Trophoblast cell (in vitro differentiated cells and primary cell): ENCODE data around the gene TUG1.

Source experiments
- DNase-seq, 2 donors: peaks; one replicate each; pipeline ENCODE4 v3.0.0-alpha.2; 2016
- H2AFZ ChIP-seq: 2 replicates; pipeline ENCODE4 v1.6.1; 2013; ENCODE audit warnings: low read length, moderate library complexity, mild to moderate bottlenecking; ENCODE audit not compliant: insufficient read depth, poor library complexity
- H2AK5ac ChIP-seq: 2 replicates; pipeline ENCODE4 v1.6.1; 2013; ENCODE audit warnings: mild to moderate bottlenecking, low read length
- H2BK120ac ChIP-seq: 2 replicates; pipeline ENCODE4 v1.6.1; 2013; ENCODE audit warnings: low read length, mild to moderate bottlenecking, moderate library complexity; ENCODE audit not compliant: insufficient read depth, poor library complexity
- H2BK12ac ChIP-seq: 2 replicates; pipeline ENCODE4 v1.6.1; 2013; ENCODE audit warnings: mild to moderate bottlenecking, low read length, moderate library complexity
- H2BK5ac ChIP-seq: 2 replicates; pipeline ENCODE4 v1.6.1; 2013; ENCODE audit warnings: low read length, low read depth, moderate library complexity, mild to moderate bottlenecking; ENCODE audit not compliant: poor library complexity
- H3K14ac ChIP-seq: 2 replicates; pipeline ENCODE4 v1.6.1; 2013; ENCODE audit warnings: mild to moderate bottlenecking, low read length
- H3K18ac ChIP-seq: 2 replicates; pipeline ENCODE4 v1.6.1; 2013; ENCODE audit warnings: mild to moderate bottlenecking, low read length
- H3K23ac ChIP-seq: 2 replicates; pipeline ENCODE4 v1.6.1; 2013; ENCODE audit warnings: low read length
- H3K27ac ChIP-seq: 2 replicates; pipeline ENCODE4 v1.5.1; 2013; ENCODE audit warnings: low read depth, mild to moderate bottlenecking, inconsistent platforms, low read length, moderate library complexity
- H3K27me3 ChIP-seq: 2 replicates; pipeline ENCODE4 v1.6.1; 2013; ENCODE audit warnings: inconsistent platforms, mild to moderate bottlenecking, low read length, moderate library complexity; ENCODE audit not compliant: insufficient read depth
- H3K36me3 ChIP-seq, 2 experiments: 1 replicate in 1 of 2; 2 replicates in 1 of 2; pipeline ENCODE4 v1.6.1; 2013; ENCODE audit warnings: low read length in 2 of 2, mild to moderate bottlenecking in 2 of 2, moderate library complexity in 1 of 2; ENCODE audit not compliant: insufficient read depth in 2 of 2, control insufficient read depth in 1 of 2
- H3K4ac ChIP-seq: 2 replicates; pipeline ENCODE4 v1.6.1; 2013; ENCODE audit warnings: low read depth, mild to moderate bottlenecking, low read length, moderate library complexity
- H3K4me1 ChIP-seq, 2 experiments: 1 replicate in 1 of 2; 2 replicates in 1 of 2; pipeline ENCODE4 v1.6.1; 2013; ENCODE audit warnings: low read length in 2 of 2, mild to moderate bottlenecking in 2 of 2, moderate library complexity in 1 of 2; ENCODE audit not compliant: insufficient read depth in 2 of 2, control insufficient read depth in 1 of 2
- H3K4me2 ChIP-seq: 2 replicates; pipeline ENCODE4 v1.6.1; 2013; ENCODE audit warnings: inconsistent platforms, mild to moderate bottlenecking, low read length, moderate library complexity
- H3K4me3 ChIP-seq: 2 replicates; pipeline ENCODE4 v1.5.1; 2013; ENCODE audit warnings: mild to moderate bottlenecking, low read depth, low read length, inconsistent platforms
- H3K79me1 ChIP-seq: one replicate; pipeline ENCODE4 v1.6.1; 2013; ENCODE audit warnings: low read length
- H3K79me2 ChIP-seq: 2 replicates; pipeline ENCODE4 v1.6.1; 2013; ENCODE audit warnings: low read length, mild to moderate bottlenecking; ENCODE audit not compliant: control insufficient read depth, insufficient read depth, poor library complexity
- H3K9ac ChIP-seq: 2 replicates; pipeline ENCODE4 v1.6.1; 2013; ENCODE audit warnings: mild to moderate bottlenecking, low read length
- H3K9me3 ChIP-seq: 2 replicates; pipeline ENCODE4 v1.6.1; 2013; ENCODE audit warnings: low read depth, mild to moderate bottlenecking, control low read depth, inconsistent platforms, low read length; ENCODE audit not compliant: insufficient read depth
- H4K12ac ChIP-seq: 2 replicates; pipeline ENCODE4 v1.6.1; 2013; ENCODE audit warnings: low read depth, mild to moderate bottlenecking, low read length, moderate library complexity
- H4K8ac ChIP-seq: 2 replicates; pipeline ENCODE4 v1.6.1; 2013; ENCODE audit warnings: low read depth, mild to moderate bottlenecking, low read length, moderate library complexity
- H4K91ac ChIP-seq: one replicate; pipeline ENCODE4 v1.6.1; 2013; ENCODE audit warnings: low read depth, mild to moderate bottlenecking, low read length, moderate library complexity
- WGBS: extraction: QIAGEN DNeasy Blood & Tissue Kit; methylation state at CpG from one replicate; pipeline ENCODE4 v1.1.7; 2013; ENCODE audit warnings: missing lambda C conversion rate; ENCODE audit not compliant: insufficient read length, insufficient coverage; ENCODE audit errors: extremely low coverage; 5-methylcytosine and 5-hydroxymethylcytosine counted together

Gene TUG1

DNA sequence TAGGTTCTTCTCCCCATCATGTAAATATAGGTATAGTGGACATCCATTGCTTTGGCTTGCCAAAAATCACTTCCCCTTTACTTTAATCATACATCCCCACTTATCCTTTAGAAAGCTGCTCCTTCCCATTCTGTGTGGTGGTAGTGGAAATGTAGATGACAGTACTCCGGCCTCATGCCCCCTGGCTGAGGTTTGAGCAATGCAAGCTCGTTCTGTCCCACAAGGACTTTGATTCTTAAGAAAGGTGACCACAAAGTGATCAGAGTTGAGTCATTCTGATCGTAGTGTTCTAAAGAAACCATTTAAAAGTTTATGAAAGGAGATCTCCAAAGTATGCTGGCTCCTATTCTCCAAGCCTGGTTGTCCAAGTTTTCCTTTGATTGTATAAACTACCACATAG lies 10.9 kb downstream of the TUG1 start:
- no peak overlapping the region for H2BK12ac ChIP-seq
- no peak overlapping the region for H4K91ac ChIP-seq
- no peak for DNase-seq
- no peak overlapping the region for H3K9ac ChIP-seq
- H4K12ac ChIP-seq = no peak overlapping the region
- H2BK120ac ChIP-seq = no peak overlapping the region
- no CpG with 5 or more reads among the region's 3 CpGs for WGBS
- no peaks in the 10 kb centered on the region for H3K79me1 ChIP-seq
- H3K27me3 ChIP-seq = no peaks in the 10 kb centered on the region
- no peak overlapping the region for H3K18ac ChIP-seq
- H3K79me2 ChIP-seq = no peaks in the 10 kb centered on the region
- no peak overlapping the region for H3K4me2 ChIP-seq
- H3K36me3 ChIP-seq = peaks cover 0 to 12% of the 10 kb centered on the region in 2 experiments
- H3K14ac ChIP-seq = no peak overlapping the region
- no peaks in the 10 kb centered on the region for H3K4me1 ChIP-seq
- no peak overlapping the region for H3K27ac ChIP-seq
- no peaks in the 10 kb centered on the region for H3K9me3 ChIP-seq
- H3K4me3 ChIP-seq = no peak overlapping the region
- no peak overlapping the region for H3K4ac ChIP-seq
- H2BK5ac ChIP-seq = no peak overlapping the region
- no peak overlapping the region for H2AK5ac ChIP-seq
- no peak overlapping the region for H4K8ac ChIP-seq
- no peak overlapping the region for H2AFZ ChIP-seq
- H3K23ac ChIP-seq = no peak overlapping the region

GRCh38 chr22:30982512-30982911 lies 13.4 kb downstream of the TUG1 start:
- no peak overlapping the region for H3K9ac ChIP-seq
- H4K91ac ChIP-seq = no peak overlapping the region
- no peak overlapping the region for H2BK120ac ChIP-seq
- no peak overlapping the region for H2BK12ac ChIP-seq
- no peak overlapping the region for H3K14ac ChIP-seq
- H3K79me1 ChIP-seq = no peaks in the 10 kb centered on the region
- no peaks in the 10 kb centered on the region for H3K4me1 ChIP-seq
- no peaks in the 10 kb centered on the region for H3K79me2 ChIP-seq
- no peak overlapping the region for H4K8ac ChIP-seq
- no peaks in the 10 kb centered on the region for H3K27me3 ChIP-seq
- WGBS = no CpG with 5 or more reads among the region's 2 CpGs
- H3K4me2 ChIP-seq = no peak overlapping the region
- no peak overlapping the region for H3K18ac ChIP-seq
- H3K27ac ChIP-seq = no peak overlapping the region
- no peak overlapping the region for H3K4ac ChIP-seq
- no peak overlapping the region for H2AFZ ChIP-seq
- no peak overlapping the region for H2AK5ac ChIP-seq
- no peaks in the 10 kb centered on the region for H3K9me3 ChIP-seq
- H4K12ac ChIP-seq = no peak overlapping the region
- H3K36me3 ChIP-seq = no peaks in the 10 kb centered on the region
- DNase-seq = no peak
- no peak overlapping the region for H3K23ac ChIP-seq
- H2BK5ac ChIP-seq = no peak overlapping the region
- H3K4me3 ChIP-seq = no peak overlapping the region

- no peaks in the 10 kb centered on the region for H3K4me1 ChIP-seq
Observed at GRCh38 chr22:30984317-30984716, 15.3 kb downstream of the TUG1 start.

GRCh38 chr22:30985561-30986208 lies 16.6 kb downstream of the TUG1 start:
- H2BK120ac ChIP-seq = no peak overlapping the region
- no peaks in the 10 kb centered on the region for H3K9me3 ChIP-seq
- no peak overlapping the region for H3K4ac ChIP-seq
- no peak overlapping the region for H4K12ac ChIP-seq
- H3K23ac ChIP-seq = no peak overlapping the region
- no peaks in the 10 kb centered on the region for H3K27me3 ChIP-seq
- H4K8ac ChIP-seq = no peak overlapping the region
- no peak for DNase-seq
- H3K4me3 ChIP-seq = no peak overlapping the region
- no peaks in the 10 kb centered on the region for H3K4me1 ChIP-seq
- H3K9ac ChIP-seq = no peak overlapping the region
- WGBS = no CpG with 5 or more reads among the region's 4 CpGs
- no peak overlapping the region for H2AFZ ChIP-seq
- no peak overlapping the region for H4K91ac ChIP-seq
- no peaks in the 10 kb centered on the region for H3K36me3 ChIP-seq
- H3K27ac ChIP-seq = no peak overlapping the region
- H3K79me2 ChIP-seq = no peaks in the 10 kb centered on the region
- H2AK5ac ChIP-seq = no peak overlapping the region
- H3K79me1 ChIP-seq = no peaks in the 10 kb centered on the region
- H2BK5ac ChIP-seq = no peak overlapping the region
- no peak overlapping the region for H3K4me2 ChIP-seq
- H2BK12ac ChIP-seq = no peak overlapping the region
- H3K14ac ChIP-seq = no peak overlapping the region
- no peak overlapping the region for H3K18ac ChIP-seq

More at GRCh38 chr22:30984317-30984716, 15.3 kb downstream of the TUG1 start:
- Histone ChIP-seq H3K27me3 (no peaks in the 10 kb centered on the region), H2AK5ac (no peak overlapping the region), H3K79me2 (no peaks in the 10 kb centered on the region), H2BK120ac (no peak overlapping the region), H3K4me3 (no peak overlapping the region), H4K8ac (no peak overlapping the region), H4K12ac (no peak overlapping the region), H3K79me1 (no peaks in the 10 kb centered on the region), H3K36me3 (no peaks in the 10 kb centered on the region), H3K14ac (no peak overlapping the region), H3K4me2 (no peak overlapping the region), H2BK5ac (no peak overlapping the region), H2BK12ac (no peak overlapping the region), H3K23ac (no peak overlapping the region), H3K18ac (no peak overlapping the region), H3K27ac (no peak overlapping the region), H2AFZ (no peak overlapping the region), H3K4ac (no peak overlapping the region), H3K9ac (no peak overlapping the region), H4K91ac (no peak overlapping the region), H3K9me3 (no peaks in the 10 kb centered on the region)
- no CpG with 5 or more reads among the region's 2 CpGs for WGBS
- DNase-seq = no peak
